GM18505 (cell line): Measurements from ENCODE around the gene MAP1LC3B.

Experiments
- ATAC-seq: cut with Tn5 transposase; IDR thresholded peaks from one replicate; pipeline ENCODE4 v1.9.1; 2021; ENCODE audit not compliant: unreplicated experiment
- POLR2A ChIP-seq: IDR thresholded peaks from 4 replicates; pipeline ENCODE4 v1.6.1; 2011; ENCODE audit warnings: borderline replicate concordance; ENCODE audit not compliant: insufficient read depth, insufficient read length; ENCODE audit errors: extremely low read depth

MAP1LC3B gene

GRCh38 chr16:87424266-87424665, 32.1 kb downstream of the MAP1LC3B start:
- TF ChIP-seq POLR2A = no peak
- no peak for ATAC-seq

DNA sequence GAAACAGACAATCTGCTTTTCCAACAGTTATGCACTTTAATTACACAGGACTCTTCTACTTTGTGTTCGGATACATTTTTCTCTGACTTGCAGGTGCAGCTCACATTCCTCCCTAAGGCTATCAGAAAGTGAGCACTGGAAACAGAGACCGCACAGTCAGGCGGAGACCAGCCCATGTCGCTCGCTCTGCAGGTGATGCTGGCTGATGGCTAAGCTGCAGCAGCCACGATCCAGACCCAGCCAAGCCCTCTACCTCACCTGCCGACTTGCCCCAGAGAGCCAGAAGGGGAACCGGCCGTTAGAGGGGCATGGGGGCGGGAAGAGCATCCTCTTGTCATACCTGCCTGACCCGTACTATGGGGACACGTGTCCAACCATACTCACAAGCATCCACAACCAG, 33.8 kb downstream of the MAP1LC3B start:
- ATAC-seq = no peak
- no peak for TF ChIP-seq POLR2A

DNA sequence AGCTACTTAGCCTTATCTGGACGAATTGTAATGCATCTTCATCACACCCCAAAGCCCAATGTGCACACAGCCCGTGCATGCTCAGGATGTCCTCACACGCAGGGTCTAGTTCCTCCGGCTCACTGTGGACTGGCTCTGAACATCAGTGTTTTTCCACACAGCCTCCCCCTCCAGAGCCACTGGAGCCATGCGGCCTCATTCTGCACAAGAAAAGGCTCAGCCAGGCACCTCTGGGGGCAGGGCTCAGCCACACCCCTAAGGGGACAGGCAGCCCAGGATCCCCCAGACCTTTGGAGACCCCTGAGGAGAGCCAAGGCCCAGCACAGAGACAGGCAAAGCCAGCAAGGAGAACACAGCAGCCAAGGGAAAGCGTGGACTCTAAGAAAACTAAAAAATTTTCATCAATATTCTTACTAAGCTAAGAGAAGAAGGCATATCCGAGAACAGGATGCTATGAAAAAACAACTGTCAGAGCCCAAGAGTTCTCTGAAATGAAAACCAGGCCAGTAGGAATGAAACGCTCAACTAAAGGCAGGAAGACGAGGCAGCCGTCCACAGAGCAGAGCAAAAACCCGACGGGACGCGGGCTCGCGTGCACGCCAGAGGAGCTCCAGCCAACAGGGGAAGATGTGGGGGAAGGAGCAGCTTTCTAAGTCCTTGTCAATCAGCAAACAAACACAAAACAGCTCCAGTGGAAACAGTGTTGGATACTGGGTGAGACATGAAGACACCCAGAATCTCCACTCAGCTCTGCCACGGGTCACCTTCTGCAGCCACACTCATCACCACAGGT, 34.5 kb downstream of the MAP1LC3B start:
- no peak for ATAC-seq
- no peak for TF ChIP-seq POLR2A

GRCh38 chr16:87431926-87432325, 39.8 kb downstream of the MAP1LC3B start:
- ATAC-seq = no peak
- no peak for TF ChIP-seq POLR2A

DNA sequence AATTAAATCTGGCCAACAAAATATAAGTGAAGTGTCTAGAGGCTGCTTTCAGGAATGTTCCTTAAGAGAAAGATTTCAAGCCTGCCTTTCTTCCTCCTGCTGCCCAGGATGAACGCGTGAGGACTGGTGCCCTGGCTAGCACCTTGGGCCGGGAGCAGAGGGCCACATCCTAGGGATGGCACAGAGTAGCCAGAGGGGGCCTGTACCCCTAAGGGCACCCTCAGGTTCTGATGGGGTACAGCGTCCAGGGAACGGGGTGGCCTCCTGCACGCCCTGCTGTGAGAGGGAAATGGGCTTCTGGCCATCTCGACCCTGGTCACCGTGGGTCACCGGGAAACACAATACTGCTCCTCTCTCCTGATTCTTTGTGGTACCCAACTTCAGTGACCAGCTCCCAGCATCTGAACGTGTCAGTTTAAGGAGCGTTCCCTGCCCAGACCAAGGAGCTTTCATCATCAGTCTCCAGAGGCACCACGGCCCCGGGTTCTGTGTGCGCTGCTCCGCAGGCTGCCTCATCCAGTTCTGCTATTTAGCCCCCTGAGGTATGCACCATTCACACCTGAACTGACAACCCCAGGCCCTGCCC, 40.3 kb downstream of the MAP1LC3B start:
- no peak for ATAC-seq
- TF ChIP-seq POLR2A = no peak

GRCh38 chr16:87434146-87434667, 42.1 kb downstream of the MAP1LC3B start:
- no peak for ATAC-seq
- TF ChIP-seq POLR2A = no peak

GRCh38 chr16:87435372-87436224, 43.5 kb downstream of the MAP1LC3B start:
- no peak for ATAC-seq
- no peak for TF ChIP-seq POLR2A

DNA sequence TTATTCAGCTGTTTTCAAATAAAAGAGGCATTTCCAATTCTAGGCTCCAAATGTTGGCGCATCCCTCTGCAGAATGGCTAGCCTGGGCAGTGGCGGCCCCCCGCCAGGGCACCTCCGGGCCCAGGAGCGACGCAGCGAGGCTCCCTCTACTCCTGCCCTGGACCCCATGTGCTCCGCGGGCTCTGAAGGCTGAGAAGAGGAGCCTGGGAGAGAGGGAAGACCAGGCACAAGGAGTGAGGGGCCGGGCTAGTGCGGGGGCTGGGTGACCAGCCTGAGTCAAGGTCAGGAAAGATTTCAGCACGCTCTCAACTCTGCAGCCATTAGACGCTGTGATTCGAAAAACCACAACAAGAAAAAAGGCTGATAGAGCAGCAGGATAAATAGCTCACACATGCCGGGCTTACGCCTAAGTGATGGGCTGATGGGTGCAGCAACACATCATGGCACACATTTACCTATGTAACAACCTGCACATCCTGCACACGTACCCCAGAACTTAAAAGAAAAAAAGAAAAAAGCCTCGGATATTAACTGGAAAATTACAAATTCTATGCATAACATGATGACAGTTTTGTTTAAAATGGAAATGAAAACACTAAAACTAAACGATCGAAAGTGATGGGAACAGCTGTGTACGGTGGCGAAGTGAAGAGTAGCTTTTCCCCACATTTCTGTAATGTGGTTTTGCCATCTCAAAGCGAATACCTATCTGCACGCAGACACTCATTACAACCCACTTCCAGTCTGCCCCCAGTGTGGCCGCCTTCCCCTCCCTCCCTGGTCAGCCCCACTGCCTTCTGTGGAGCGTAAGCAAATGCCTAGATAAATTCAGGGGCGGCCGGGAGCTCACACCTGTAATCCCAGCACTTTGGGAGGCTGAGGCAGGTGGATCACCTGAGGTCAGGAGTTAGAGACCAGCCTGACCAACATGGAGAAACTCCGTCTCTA, 44.4 kb downstream of the MAP1LC3B start:
- ATAC-seq = no peak
- no peak for TF ChIP-seq POLR2A

DNA sequence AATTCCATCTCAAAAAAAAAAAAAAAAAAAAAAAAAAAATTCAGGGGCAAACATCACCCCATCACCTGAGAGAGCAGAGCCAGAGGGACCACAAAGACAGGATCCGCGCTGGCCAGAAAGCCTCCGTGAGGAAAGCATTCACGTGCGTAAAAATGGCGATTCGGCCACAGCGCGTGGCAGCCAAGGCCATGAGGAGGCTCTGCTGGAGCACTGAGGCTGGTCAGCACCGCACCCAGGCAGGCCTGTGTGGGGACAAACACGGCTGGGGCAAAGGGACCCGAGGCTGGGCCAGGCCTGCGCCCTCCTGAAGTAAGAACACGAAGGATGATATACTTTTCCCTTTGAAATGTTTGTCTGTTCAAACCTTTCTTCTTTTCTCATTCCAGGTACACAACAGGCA, 45.2 kb downstream of the MAP1LC3B start:
- no peak for TF ChIP-seq POLR2A
- no peak for ATAC-seq

- no peak for TF ChIP-seq POLR2A
- ATAC-seq = no peak
These were observed 45.9 kb downstream of the MAP1LC3B start for GRCh38 chr16:87437911-87438610.

DNA sequence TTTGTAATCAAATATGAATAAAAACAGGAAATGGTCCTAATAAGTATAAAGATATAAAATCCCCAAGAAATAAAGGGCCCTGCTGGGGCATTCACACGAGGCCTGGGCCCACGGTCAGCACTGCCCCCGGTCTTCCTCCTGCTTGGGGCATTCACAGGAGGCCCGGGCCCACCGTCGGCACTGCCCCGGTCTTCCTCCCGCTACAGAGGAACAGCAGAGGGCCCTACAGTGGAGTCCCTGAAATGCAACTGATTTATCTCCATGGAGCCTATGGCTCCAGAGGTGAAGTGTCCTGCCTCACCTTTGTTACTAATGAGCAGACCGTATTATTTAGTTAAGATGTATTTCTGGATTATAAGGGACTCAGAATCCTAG, 46.5 kb downstream of the MAP1LC3B start:
- TF ChIP-seq POLR2A = no peak
- ATAC-seq = no peak

DNA sequence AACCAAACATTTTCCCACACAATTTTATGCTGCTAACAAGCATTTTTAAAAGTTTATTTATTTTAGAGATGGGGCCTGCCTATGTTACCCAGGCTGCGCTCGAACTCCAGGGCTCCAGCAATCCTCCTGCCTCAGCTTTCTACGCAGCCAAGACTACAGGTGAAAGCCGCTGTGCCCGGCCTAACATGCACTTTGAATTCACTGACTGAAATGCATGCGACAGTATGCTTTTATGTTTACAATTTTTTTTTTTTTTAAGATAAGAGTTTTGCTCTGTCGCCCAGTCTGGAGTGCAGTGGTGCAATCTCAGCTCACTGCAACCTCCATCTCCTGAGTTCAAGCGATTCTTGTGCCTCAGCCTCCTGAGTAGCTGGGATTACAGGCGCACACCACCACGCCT, 47.8 kb downstream of the MAP1LC3B start:
- no peak for TF ChIP-seq POLR2A
- no peak for ATAC-seq
